HCT116 (cell line): ENCODE results near the gene KRIT1. TPM values are rescaled to one million over a fixed set of nuclear protein-coding genes. Genes with fewer than 3 reads are reported as not detected.
A peak's percentile ranks its signal among the peaks of the same experiment; 100 is the strongest.

Source experiments
- ATAC-seq: fragments of 200-7000 bp; cut with Tn5 transposase; 2 replicates; pipeline ENCODE4 v1.9.1; 2020; ENCODE audit warnings: mild to moderate bottlenecking, moderate library complexity
- BruUV-seq: library from RNA; stranded (reverse); fragments of 400-500 nt; replicated peaks from 2 replicates; lab custom pipeline; 2021; lab: Mats Ljungman, UMichigan
- CTCF ChIA-PET: fragments of 300-600 bp; sonication (Branson Sonifier 250); formaldehyde crosslinking; loops from one replicate; lab custom pipeline; 2021; ENCODE audit warnings: antibody characterized with exemption; lab: Charles Lee
- POLR2A ChIA-PET: fragments of 300-600, 350-600 bp; sonication (Branson Sonifier 250); formaldehyde crosslinking; loops from one replicate; lab custom pipeline; 2021; ENCODE audit warnings: antibody characterized with exemption; lab: Charles Lee
- RAD21 ChIA-PET, 2 experiments: fragments of 300-600 bp; sonication (Branson Sonifier 250); formaldehyde crosslinking; loops; one replicate each; lab custom pipeline; 2023; ENCODE audit warnings: low total read pairs in 2 of 2; ENCODE audit not compliant: uncharacterized antibody in 2 of 2, unreplicated experiment in 2 of 2, low non-redundant PET in 1 of 2; lab: Charles Lee
- DNase-seq: peaks from one replicate; pipeline ENCODE4 v3.0.0-alpha.2; 2010; ENCODE audit warnings: low read depth, low spot score
- H2AFZ ChIP-seq: fragments of 200-600 bp; shearing (Covaris generic), sonication (generic); 2 replicates; pipeline ENCODE4 v1.6.1; 2017; ENCODE audit warnings: low read depth, mixed run types, mixed read lengths, antibody characterized with exemption, low read length; ENCODE audit not compliant: poor library complexity, severe bottlenecking
- H3K27ac ChIP-seq: 2 replicates; pipeline ENCODE4 v1.5.1; 2012; ENCODE audit warnings: low read depth, low read length
- H3K27me3 ChIP-seq: fragments of 200-600 bp; sonication (generic); 2 replicates; pipeline ENCODE4 v1.6.1; 2016; ENCODE audit warnings: mixed run types, low read length, mixed read lengths; ENCODE audit not compliant: insufficient read depth
- H3K36me3 ChIP-seq, 2 experiments: fragments of 200-500 bp in 1 of 2; fragments of 200-600 bp in 1 of 2; sonication (Bioruptor generic) in 1 of 2; sonication (generic) in 1 of 2; 2 replicates each; pipeline versions ENCODE4 v1.5.1 to v1.6.1; 2014 to 2016; ENCODE audit warnings: low read length in 2 of 2, inconsistent platforms in 1 of 2, mixed read lengths in 1 of 2, mixed run types in 1 of 2; ENCODE audit not compliant: insufficient read depth in 2 of 2, control insufficient read depth in 1 of 2
- H3K4me1 ChIP-seq, 2 experiments: fragments of 200-600 bp in 1 of 2; sonication (generic) in 1 of 2; 2 replicates each; pipeline versions ENCODE4 v1.5.1 to v1.6.1; 2012 to 2017; ENCODE audit warnings: low read length in 2 of 2, inconsistent platforms in 1 of 2, mild to moderate bottlenecking in 1 of 2, mixed read lengths in 1 of 2, mixed run types in 1 of 2, moderate library complexity in 1 of 2; ENCODE audit not compliant: insufficient read depth in 2 of 2, control insufficient read depth in 1 of 2
- H3K4me2 ChIP-seq: fragments of 200-600 bp; sonication (generic); 2 replicates; pipeline ENCODE4 v1.6.1; 2017; ENCODE audit warnings: mixed run types, low read length, mixed read lengths
- H3K4me3 ChIP-seq, 2 experiments: fragments of 200-600 bp in 1 of 2; sonication (generic) in 1 of 2; replicated peaks in 1 of 2; 2 replicates each; pipeline ENCODE4 v1.5.1; 2011 to 2016; ENCODE audit warnings: low read length in 2 of 2, control low read depth in 1 of 2, low read depth in 1 of 2, mild to moderate bottlenecking in 1 of 2, mixed read lengths in 1 of 2, mixed run types in 1 of 2
- H3K79me2 ChIP-seq: fragments of 200-600 bp; sonication (generic); 2 replicates; pipeline ENCODE4 v1.6.1; 2017; ENCODE audit warnings: mild to moderate bottlenecking, mixed run types, low read length, moderate library complexity, mixed read lengths; ENCODE audit not compliant: insufficient read depth
- H3K9ac ChIP-seq: fragments of 200-600 bp; sonication (generic); 2 replicates; pipeline ENCODE4 v1.6.1; 2016; ENCODE audit warnings: low read length, mixed read lengths
- H3K9me2 ChIP-seq: fragments of 200-600 bp; sonication (generic), shearing (Covaris generic); 2 replicates; pipeline ENCODE4 v1.6.1; 2017; ENCODE audit warnings: mixed run types, mild to moderate bottlenecking, moderate library complexity; ENCODE audit not compliant: insufficient read depth
- H3K9me3 ChIP-seq, 2 experiments: fragments of 200-500 bp in 1 of 2; fragments of 200-600 bp in 1 of 2; sonication (Bioruptor generic) in 1 of 2; sonication (generic) in 1 of 2; 2 replicates each; pipeline ENCODE4 v1.6.1; 2014 to 2017; ENCODE audit warnings: low read length in 2 of 2, mixed read lengths in 2 of 2, inconsistent platforms in 1 of 2, low read depth in 1 of 2, mild to moderate bottlenecking in 1 of 2, mixed run types in 1 of 2, moderate library complexity in 1 of 2; ENCODE audit not compliant: control insufficient read depth in 1 of 2, insufficient read depth in 1 of 2
- H4K20me1 ChIP-seq: fragments of 200-600 bp; sonication (generic), shearing (Covaris generic); 2 replicates; pipeline ENCODE4 v1.6.1; 2017; ENCODE audit warnings: mixed run types, mild to moderate bottlenecking, moderate library complexity; ENCODE audit not compliant: insufficient read depth
- CBX3 ChIP-seq: IDR thresholded peaks from 2 replicates; pipeline ENCODE4 v1.6.1; 2012; ENCODE audit warnings: low read depth
- ELF1 ChIP-seq: IDR thresholded peaks from 2 replicates; pipeline ENCODE4 v1.6.1; 2012; ENCODE audit warnings: low read depth, borderline replicate concordance
- JUND ChIP-seq: IDR thresholded peaks from 2 replicates; pipeline ENCODE4 v1.6.1; 2012
- SIN3A ChIP-seq: IDR thresholded peaks from 2 replicates; pipeline ENCODE4 v1.6.1; 2012; ENCODE audit warnings: low read depth
- SP1 ChIP-seq: IDR thresholded peaks from 2 replicates; pipeline ENCODE4 v1.6.1; 2012; ENCODE audit warnings: low read depth
- YY1 ChIP-seq: IDR thresholded peaks from 2 replicates; pipeline ENCODE4 v1.6.1; 2011; ENCODE audit warnings: low read length, low read depth, moderate library complexity, mild to moderate bottlenecking; ENCODE audit not compliant: insufficient replicate concordance; ENCODE audit errors: extremely low read depth
- ZFX ChIP-seq: fragments of 450-650 bp; IDR thresholded peaks from 2 replicates; pipeline ENCODE4 v1.6.1; 2017
- intact Hi-C: fragments of 100-400 bp; cut with micrococcal nuclease; formaldehyde crosslinking; loops from 2 replicates; pipeline ENCODE4 v1.10.0; 2022
- total RNA-seq: library from RNA; stranded (reverse); gene quantifications from one replicate; pipeline ENCODE4 v1.2.1, GENCODE V29; 2021; ENCODE audit not compliant: unreplicated experiment
- TF ChIP-seq, protein P1 (sequence below): IDR thresholded peaks from 2 replicates; pipeline ENCODE4 v1.6.1; 2012

The KRIT1 gene
- total RNA-seq, 1 experiment from 2014 or later, result 32.4 TPM

DNA sequence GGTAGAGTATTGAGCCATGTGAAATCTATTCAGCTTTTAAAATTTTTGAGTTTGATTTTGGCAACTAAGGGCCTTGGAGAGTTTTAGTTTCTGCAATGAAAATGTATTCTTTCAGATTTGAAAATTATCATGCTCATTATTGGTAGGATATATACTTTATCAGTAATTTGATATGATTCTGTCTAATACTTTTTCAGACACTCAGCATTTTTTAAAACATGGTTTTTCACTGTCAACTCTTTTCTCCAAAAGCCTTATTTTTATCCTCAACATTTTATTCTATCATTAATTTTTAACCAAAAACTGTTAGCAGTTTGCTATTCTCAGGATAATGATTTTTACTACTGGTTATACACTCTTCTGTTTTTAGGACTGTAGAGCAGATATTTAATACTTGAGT, 4.9 kb upstream of the KRIT1 start:
- H3K27ac ChIP-seq, result no peak overlapping the region
- POLR2A ChIA-PET, result interaction anchor here (1.4 kb wide), 1 partner anchor 10 kb away, joined by 4 read pairs; no protein-coding TSS in a partner anchor
- H3K9ac ChIP-seq, result no peak overlapping the region
- H3K4me1 ChIP-seq, result peaks cover 8 to 20% of the 10 kb centered on the region in 2 experiments; a peak in 3 of 4 replicates
- H3K79me2 ChIP-seq, result peaks cover 88% of the 10 kb centered on the region
- H2AFZ ChIP-seq, result no peak overlapping the region
- H3K27me3 ChIP-seq, result no peaks in the 10 kb centered on the region
- no peaks in the 10 kb centered on the region for H4K20me1 ChIP-seq
- ATAC-seq, result no peak
- DNase-seq, result no peak
- RAD21 ChIA-PET, result no interaction called here
- CTCF ChIA-PET, result no interaction called here
- BruUV-seq, result no TSS peak
- no peak for TF ChIP-seq ZFX
- TF ChIP-seq ELF1, result no peak
- TF ChIP-seq JUND, result no peak
- TF ChIP-seq SP1, result no peak
- TF ChIP-seq CBX3, result no peak
- H3K9me2 ChIP-seq, result no peaks in the 10 kb centered on the region
- H3K4me2 ChIP-seq, result no peak overlapping the region
- intact Hi-C loops, result no loop called here
- no peak overlapping the region for H3K4me3 ChIP-seq
- peaks cover 0 to 7% of the 10 kb centered on the region in 2 experiments; a peak in 1 of 4 replicates for H3K36me3 ChIP-seq
- H3K9me3 ChIP-seq, result no peaks in the 10 kb centered on the region

GRCh38 chr7:92246360-92247101, 817 bp upstream of the KRIT1 start:
- Histone ChIP-seq H3K79me2 (peaks cover 80% of the 10 kb centered on the region), H3K27ac (peak overlapping the region; percentile 79), H3K9ac (peak overlapping the region; percentile 87), H3K4me1 (peaks cover 11 to 24% of the 10 kb centered on the region in 2 experiments; a peak in 3 of 4 replicates), H3K4me3 (peak overlapping the region; percentile 82 to 92), H3K9me2 (no peaks in the 10 kb centered on the region), H4K20me1 (peaks cover 3% of the 10 kb centered on the region; the same call in 1 of the 2 replicates), H3K9me3 (no peaks in the 10 kb centered on the region), H3K27me3 (no peaks in the 10 kb centered on the region), H2AFZ (no peak overlapping the region), H3K4me2 (peak overlapping the region; percentile 83), H3K36me3 (peaks cover 0 to 2% of the 10 kb centered on the region in 2 experiments; a peak in 1 of 4 replicates)
- TF ChIP-seq, protein P1, sequence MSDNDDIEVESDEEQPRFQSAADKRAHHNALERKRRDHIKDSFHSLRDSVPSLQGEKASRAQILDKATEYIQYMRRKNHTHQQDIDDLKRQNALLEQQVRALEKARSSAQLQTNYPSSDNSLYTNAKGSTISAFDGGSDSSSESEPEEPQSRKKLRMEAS, result 0 out of 2 replicates have a peak, but pooled peaks have one; percentile 17
- no peak for TF ChIP-seq YY1
- TF ChIP-seq SIN3A, result no peak
- intact Hi-C loops, result loop anchor here (10.0 kb wide), 1 partner anchor 178 kb away; no protein-coding TSS in a partner anchor
- ChIA-PET CTCF (interaction anchor here (1.1 to 1.6 kb wide), 4 partner anchors 9 to 201 kb away, joined by 3 to 4 read pairs (median 4); partner anchors contain the start of gene GATAD1), POLR2A (interaction anchor here (0.9 to 3.3 kb wide), 3 partner anchors 9 to 25 kb away, joined by 3 to 22 read pairs (median 5); no protein-coding TSS in a partner anchor), RAD21 (no interaction called here)
- DNase-seq (no peak), ATAC-seq (peak; percentile 36)
- no TSS peak for BruUV-seq
